Hepatocyte (in vitro differentiated cells): Measurements from ENCODE around the gene RASSF7. TPM values are rescaled to one million over a fixed set of nuclear protein-coding genes. Genes with fewer than 3 reads are reported as not detected.
A peak's percentile ranks its signal among the peaks of the same experiment; 100 is the strongest.

Experiments
- DNase-seq: peaks from one replicate; pipeline ENCODE4 v3.0.0-alpha.2; 2016; ENCODE audit warnings: low spot score
- H2AFZ ChIP-seq: fragments of 200-600 bp; sonication (generic); 2 replicates; pipeline ENCODE4 v1.6.0; 2016; ENCODE audit warnings: antibody characterized with exemption, mild to moderate bottlenecking
- H3K27ac ChIP-seq: fragments of 200-600 bp; sonication (generic); 2 replicates; pipeline ENCODE4 v1.5.1; 2016; ENCODE audit warnings: mild to moderate bottlenecking
- H3K27me3 ChIP-seq: fragments of 200-600 bp; sonication (generic); 2 replicates; pipeline ENCODE4 v1.6.1; 2016
- H3K36me3 ChIP-seq: fragments of 200-600 bp; sonication (generic); replicated peaks from 2 replicates; pipeline ENCODE4 v1.5.1; 2016; ENCODE audit warnings: low read depth; ENCODE audit not compliant: insufficient read depth
- H3K4me1 ChIP-seq: fragments of 200-600 bp; sonication (generic); 2 replicates; pipeline ENCODE4 v1.5.1; 2016; ENCODE audit warnings: mild to moderate bottlenecking, moderate library complexity; ENCODE audit not compliant: insufficient read depth
- H3K4me2 ChIP-seq: fragments of 200-600 bp; sonication (generic); 2 replicates; pipeline ENCODE4 v1.6.0; 2016
- H3K4me3 ChIP-seq: fragments of 200-600 bp; sonication (generic); 2 replicates; pipeline ENCODE4 v1.5.1; 2016; ENCODE audit warnings: mild to moderate bottlenecking
- H3K79me2 ChIP-seq: fragments of 200-600 bp; sonication (generic); 2 replicates; pipeline ENCODE4 v1.6.0; 2017; ENCODE audit warnings: mild to moderate bottlenecking
- H3K9me2 ChIP-seq: fragments of 200-600 bp; sonication (generic); replicated peaks from 2 replicates; pipeline ENCODE4 v1.6.0; 2017; ENCODE audit warnings: mild to moderate bottlenecking; ENCODE audit not compliant: insufficient read depth
- H3K9me3 ChIP-seq: fragments of 200-600 bp; sonication (generic); 2 replicates; pipeline ENCODE4 v1.5.1; 2016; ENCODE audit warnings: low read depth, mild to moderate bottlenecking
- H4K20me1 ChIP-seq: fragments of 200-600 bp; sonication (generic); 2 replicates; pipeline ENCODE4 v1.6.0; 2016; ENCODE audit warnings: mild to moderate bottlenecking; ENCODE audit not compliant: insufficient read depth, poor library complexity, severe bottlenecking
- CTCF ChIP-seq: fragments of 200-600 bp; sonication (generic); IDR thresholded peaks from 2 replicates; pipeline ENCODE4 v1.5.1; 2016; ENCODE audit warnings: antibody characterized with exemption, mild to moderate bottlenecking; ENCODE audit not compliant: poor library complexity
- EZH2 ChIP-seq: fragments of 200-600 bp; sonication (generic); IDR thresholded peaks from 2 replicates; pipeline ENCODE4 v1.6.1; 2016; ENCODE audit warnings: antibody characterized with exemption, mild to moderate bottlenecking, borderline replicate concordance
- EZH2phosphoT487 ChIP-seq: fragments of 200-600 bp; sonication (generic); IDR thresholded peaks from one replicate; pipeline ENCODE4 v1.6.1; 2018; ENCODE audit warnings: antibody characterized with exemption, mild to moderate bottlenecking, low read depth, moderate library complexity; ENCODE audit not compliant: unreplicated experiment, severe bottlenecking
- WGBS: methylation state at CpG from one replicate; pipeline ENCODE4 v1.1.6; 2016; ENCODE audit warnings: low lambda C conversion rate; ENCODE audit errors: missing lambda C conversion rate; 5-methylcytosine and 5-hydroxymethylcytosine counted together
- polyA plus RNA-seq: library from polyadenylated mRNA; unstranded; fragments of >200 nt; fragmentation: Nextera tagmentation; extraction: Ambion mirVana; gene quantifications from 2 replicates; pipeline ENCODE4 v1.2.1, GENCODE V29; 2016
- total RNA-seq: library from RNA; depleted of rRNA; stranded (reverse); fragments of >200 nt; gene quantifications from 2 replicates; pipeline ENCODE4 v1.2.3, GENCODE V29; 2014

Gene RASSF7
- total and polyA plus RNA-seq, 2 experiments from 2014 or later, result 75.8 to 104 TPM

DNA sequence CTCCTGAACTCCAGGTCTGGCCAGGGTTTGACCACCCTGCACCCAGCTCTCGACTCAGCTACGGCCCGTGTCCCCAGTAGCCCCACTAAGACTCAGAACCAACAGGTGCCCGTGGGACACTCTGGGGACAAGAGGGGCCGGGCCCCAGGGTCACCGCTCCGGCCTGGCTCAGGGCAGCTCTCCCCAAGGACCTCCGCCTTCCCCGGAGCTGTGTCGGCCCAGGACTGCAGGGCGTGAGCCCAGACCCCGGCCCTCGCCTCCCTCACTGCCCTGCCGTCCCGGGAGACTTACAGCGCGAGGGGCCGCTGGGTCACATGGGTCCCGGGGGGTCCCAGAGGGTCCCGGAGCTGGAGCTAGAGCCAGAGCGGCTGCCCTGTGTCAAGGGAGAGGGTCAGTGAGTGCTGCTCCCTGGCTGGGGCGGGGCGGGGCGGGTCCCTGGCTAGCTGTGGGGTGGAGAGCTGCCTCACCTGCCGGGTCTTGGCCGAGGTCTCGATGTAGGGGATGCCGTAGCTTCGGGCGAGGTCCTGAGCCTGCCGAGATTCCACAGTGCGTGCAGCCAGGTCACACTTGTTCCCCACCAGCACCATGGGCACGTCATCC is 27.7 kb upstream of the RASSF7 start:
- no peaks in the 10 kb centered on the region for H3K36me3 ChIP-seq
- peaks cover 10% of the 10 kb centered on the region for H3K79me2 ChIP-seq
- H3K4me1 ChIP-seq, result peaks cover 25% of the 10 kb centered on the region
- no peaks in the 10 kb centered on the region for H3K9me2 ChIP-seq
- no peaks in the 10 kb centered on the region for H3K27me3 ChIP-seq
- WGBS, result over 99% methylated on average over 30 of the region's 33 CpGs
- TF ChIP-seq CTCF (no peak), EZH2 (no peak), EZH2phosphoT487 (no peak)
- no peak overlapping the region for H3K4me2 ChIP-seq
- no peak overlapping the region for H2AFZ ChIP-seq
- peak; percentile 8 for DNase-seq
- no peak overlapping the region for H3K4me3 ChIP-seq
- peaks cover 15% of the 10 kb centered on the region for H4K20me1 ChIP-seq
- H3K27ac ChIP-seq, result no peak overlapping the region
- H3K9me3 ChIP-seq, result no peaks in the 10 kb centered on the region

- no peak for TF ChIP-seq EZH2
- no peak for TF ChIP-seq CTCF
- TF ChIP-seq EZH2phosphoT487, result no peak
- no peaks in the 10 kb centered on the region for H3K27me3 ChIP-seq
- H3K36me3 ChIP-seq, result no peaks in the 10 kb centered on the region
- DNase-seq, result peak; percentile 4
- H3K9me2 ChIP-seq, result no peaks in the 10 kb centered on the region
- no peaks in the 10 kb centered on the region for H3K9me3 ChIP-seq
- H4K20me1 ChIP-seq, result peaks cover 15% of the 10 kb centered on the region
- no peak overlapping the region for H3K27ac ChIP-seq
- H3K4me1 ChIP-seq, result peaks cover 25% of the 10 kb centered on the region
- peak overlapping the region; percentile 99 for H3K4me2 ChIP-seq
- no peak overlapping the region for H2AFZ ChIP-seq
- peaks cover 10% of the 10 kb centered on the region for H3K79me2 ChIP-seq
- WGBS, result 96% methylated on average over 35 of the region's 37 CpGs
- no peak overlapping the region for H3K4me3 ChIP-seq
Measured at GRCh38 chr11:533586-534395, 27.0 kb upstream of the RASSF7 start.

DNA sequence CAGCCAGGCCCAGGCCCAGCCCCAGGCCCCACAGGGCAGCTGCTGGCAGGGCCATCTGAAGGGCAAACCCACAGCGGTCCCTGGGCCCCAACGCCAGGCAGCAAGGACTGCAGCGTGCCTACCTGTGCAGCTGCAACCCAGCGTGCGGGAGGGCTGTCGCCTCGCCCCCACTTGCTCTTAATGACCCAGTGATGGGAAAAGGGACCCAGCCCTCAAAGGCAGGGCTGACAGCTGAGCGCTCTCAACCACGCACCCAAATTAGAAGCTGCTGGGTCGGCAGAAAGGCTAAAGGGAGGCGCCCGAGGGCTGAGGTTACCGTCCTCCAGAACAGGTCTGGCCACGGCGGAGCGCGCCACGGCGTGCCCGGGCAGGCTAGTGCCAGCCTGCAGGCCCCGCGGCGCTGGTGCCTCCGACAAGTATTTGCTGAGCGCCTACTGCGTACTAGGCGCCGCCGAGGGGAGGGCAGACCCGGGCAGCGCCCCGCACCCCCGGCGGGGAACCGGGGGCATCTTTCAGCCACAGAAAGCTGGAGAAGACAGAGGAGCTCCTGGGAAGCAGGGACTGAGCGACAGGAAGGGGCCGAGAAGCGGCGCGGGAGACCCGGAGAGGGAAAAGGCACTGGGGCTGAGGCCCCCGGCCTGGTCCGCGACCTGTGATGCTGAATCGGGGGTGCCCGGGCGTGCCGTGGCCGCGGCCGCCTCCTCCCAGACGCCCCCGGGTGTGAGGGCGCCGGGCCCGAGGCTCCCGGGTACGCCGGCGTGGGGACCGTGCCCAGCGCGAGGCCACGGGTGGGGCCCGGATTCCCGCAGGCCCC is 26.2 kb upstream of the RASSF7 start:
- Histone ChIP-seq H3K79me2 (peaks cover 10% of the 10 kb centered on the region), H3K4me3 (peak overlapping the region; percentile 77), H3K4me1 (peaks cover 25% of the 10 kb centered on the region), H2AFZ (peak overlapping the region; percentile 52), H3K36me3 (no peaks in the 10 kb centered on the region), H3K27ac (peak overlapping the region; percentile 62), H3K9me2 (no peaks in the 10 kb centered on the region), H3K4me2 (peak overlapping the region; percentile 99), H4K20me1 (peaks cover 15% of the 10 kb centered on the region), H3K27me3 (no peaks in the 10 kb centered on the region), H3K9me3 (no peaks in the 10 kb centered on the region)
- peak; percentile 55 for DNase-seq
- no peak for TF ChIP-seq EZH2phosphoT487
- no peak for TF ChIP-seq EZH2
- TF ChIP-seq CTCF, result no peak
- WGBS, result 18% methylated on average over 50 of the region's 66 CpGs
